HL-60 (cell line): ENCODE data around the gene SLC6A9.

Source experiments
- DNase-seq, 2 experiments: peaks; one replicate each; pipeline ENCODE4 v3.0.0-alpha.2; 2010 to 2020; ENCODE audit warnings: low read depth in 1 of 2, low spot score in 1 of 2
- H3K27ac ChIP-seq: fragments of 250-450 bp; sonication (Bioruptor Pico); replicated peaks from 2 replicates; pipeline ENCODE4 v1.5.1; 2020; ENCODE audit warnings: mild to moderate bottlenecking, moderate library complexity
- H3K27me3 ChIP-seq: fragments of 250-450 bp; sonication (Bioruptor Pico); 2 replicates; pipeline ENCODE4 v1.5.1; 2021; ENCODE audit warnings: mild to moderate bottlenecking, moderate library complexity; ENCODE audit not compliant: insufficient read depth, poor library complexity, severe bottlenecking
- H3K4me3 ChIP-seq: replicated peaks from 2 replicates; pipeline ENCODE4 v1.5.1; 2011; ENCODE audit warnings: mild to moderate bottlenecking, control low read depth, low read length; ENCODE audit not compliant: insufficient read depth
- CTCF ChIP-seq: IDR thresholded peaks from one replicate; pipeline ENCODE4 v1.5.1; 2011; ENCODE audit warnings: low read length, control low read depth, inconsistent platforms; ENCODE audit not compliant: insufficient read depth
- GABPA ChIP-seq: IDR thresholded peaks from 2 replicates; pipeline ENCODE4 v1.6.1; 2012; ENCODE audit warnings: low read depth
- POLR2AphosphoS5 ChIP-seq: IDR thresholded peaks from 2 replicates; pipeline ENCODE4 v1.6.1; 2012; ENCODE audit warnings: low read depth
- REST ChIP-seq: IDR thresholded peaks from 2 replicates; pipeline ENCODE4 v1.6.1; 2012; ENCODE audit warnings: low read depth; ENCODE audit not compliant: insufficient replicate concordance
- SPI1 ChIP-seq: IDR thresholded peaks from 2 replicates; pipeline ENCODE4 v1.6.1; 2012; ENCODE audit warnings: low read depth, mild to moderate bottlenecking, borderline replicate concordance

The SLC6A9 gene

DNA sequence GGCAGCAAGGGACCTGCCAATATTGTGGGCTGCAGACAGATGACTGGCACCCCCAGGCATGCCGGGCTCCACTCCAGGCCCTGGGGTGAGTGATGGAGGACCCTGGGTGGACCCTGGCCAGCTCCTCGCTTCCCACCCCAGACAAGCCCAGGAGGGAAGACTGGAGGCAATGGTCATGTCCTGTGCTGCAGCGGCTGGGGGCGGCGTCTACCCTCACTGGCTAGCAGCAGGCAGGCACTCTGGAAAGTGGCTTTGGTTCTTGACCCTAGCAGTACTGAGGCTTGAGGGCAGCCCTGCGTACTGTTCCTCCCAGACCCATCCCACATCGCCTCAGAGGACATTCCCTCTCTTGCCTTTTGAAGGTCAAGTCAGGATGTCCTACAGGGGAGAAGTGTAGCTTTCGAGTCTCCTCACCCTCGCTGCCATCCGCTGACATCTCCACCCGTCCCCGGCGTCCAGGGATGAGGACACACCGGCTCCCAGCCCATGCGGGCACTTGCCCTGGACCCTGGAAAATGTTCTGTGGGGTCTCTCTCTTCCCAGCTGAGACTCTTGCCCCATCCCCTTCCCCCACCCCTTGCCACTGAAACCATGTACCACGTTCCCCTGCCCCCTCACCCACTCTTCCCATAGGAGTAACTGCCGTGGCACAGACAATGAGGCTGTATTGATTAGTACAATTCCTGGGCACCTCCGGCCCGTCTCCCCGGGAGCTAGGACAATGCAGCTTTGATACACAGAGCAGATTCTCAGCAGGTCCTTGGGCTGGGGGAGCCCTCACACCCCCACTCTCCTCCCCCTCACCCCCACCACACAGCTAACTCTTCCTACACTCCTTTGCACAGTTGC, 15.0 kb downstream of the SLC6A9 start:
- no peak for DNase-seq
- H3K4me3 ChIP-seq = no peak overlapping the region
- TF ChIP-seq SPI1 (no peak), REST (no peak), CTCF (no peak), POLR2AphosphoS5 (no peak), GABPA (no peak)
- no peaks in the 10 kb centered on the region for H3K27me3 ChIP-seq
- no peak overlapping the region for H3K27ac ChIP-seq

- H3K4me3 ChIP-seq = no peak overlapping the region
- no peaks in the 10 kb centered on the region for H3K27me3 ChIP-seq
- no peak overlapping the region for H3K27ac ChIP-seq
- DNase-seq = no peak
- TF ChIP-seq SPI1 (no peak), POLR2AphosphoS5 (no peak), GABPA (no peak), REST (no peak), CTCF (no peak)
Observed at GRCh38 chr1:44015206-44015605, 16.1 kb downstream of the SLC6A9 start.

GRCh38 chr1:44014365-44015104, 16.7 kb downstream of the SLC6A9 start:
- TF ChIP-seq CTCF (no peak), POLR2AphosphoS5 (no peak), GABPA (no peak), SPI1 (no peak), REST (no peak)
- H3K27ac ChIP-seq = no peak overlapping the region
- DNase-seq = no peak

More at GRCh38 chr1:44014365-44015104, 16.7 kb downstream of the SLC6A9 start:
- Histone ChIP-seq H3K4me3 (no peak overlapping the region), H3K27me3 (no peaks in the 10 kb centered on the region)
